ENCODE data around the gene GADD45A.
A peak's percentile ranks its signal among the peaks of the same experiment; 100 is the strongest.
"Not testable (repeated sequence)": the region's sequence is repeated elsewhere in the genome, so short reads cannot be mapped to it uniquely, and the experiment has no call there.

Gene GADD45A, protein sequence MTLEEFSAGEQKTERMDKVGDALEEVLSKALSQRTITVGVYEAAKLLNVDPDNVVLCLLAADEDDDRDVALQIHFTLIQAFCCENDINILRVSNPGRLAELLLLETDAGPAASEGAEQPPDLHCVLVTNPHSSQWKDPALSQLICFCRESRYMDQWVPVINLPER

DNA sequence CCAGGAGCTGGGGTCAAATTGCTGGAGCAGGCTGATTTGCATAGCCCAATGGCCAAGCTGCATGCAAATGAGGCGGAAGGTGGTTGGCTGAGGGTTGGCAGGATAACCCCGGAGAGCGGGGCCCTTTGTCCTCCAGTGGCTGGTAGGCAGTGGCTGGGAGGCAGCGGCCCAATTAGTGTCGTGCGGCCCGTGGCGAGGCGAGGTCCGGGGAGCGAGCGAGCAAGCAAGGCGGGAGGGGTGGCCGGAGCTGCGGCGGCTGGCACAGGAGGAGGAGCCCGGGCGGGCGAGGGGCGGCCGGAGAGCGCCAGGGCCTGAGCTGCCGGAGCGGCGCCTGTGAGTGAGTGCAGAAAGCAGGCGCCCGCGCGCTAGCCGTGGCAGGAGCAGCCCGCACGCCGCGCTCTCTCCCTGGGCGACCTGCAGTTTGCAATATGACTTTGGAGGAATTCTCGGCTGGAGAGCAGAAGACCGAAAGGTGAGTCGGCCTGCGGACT is at the start of gene GADD45A:
Gene GADD45A (plus strand): TSS at position 135 of the 491 bp plus-strand sequence. CDS start 294 bp downstream, at position 429.
- DNase-seq, result peak; percentile 97 to 99

DNA sequence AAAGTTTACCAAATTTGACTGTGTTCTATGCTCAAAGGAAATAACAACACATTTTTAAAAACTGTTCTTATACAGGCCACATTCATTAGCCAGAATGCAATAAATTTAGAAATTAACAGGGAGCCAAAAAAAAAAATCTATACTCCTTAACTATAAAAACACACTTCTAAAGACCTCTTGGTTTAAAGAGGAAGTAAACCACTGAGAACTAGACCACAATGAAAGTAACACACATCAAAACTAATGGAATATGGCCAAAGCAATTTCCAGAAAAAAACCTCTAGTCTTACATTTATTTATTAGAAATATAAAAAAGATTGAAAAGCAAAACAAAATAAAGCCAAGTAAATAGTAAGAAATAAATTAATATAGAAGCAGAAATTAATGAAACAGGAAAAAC is 48.9 kb upstream of the GADD45A start:
- DNase-seq, result no peak

DNA sequence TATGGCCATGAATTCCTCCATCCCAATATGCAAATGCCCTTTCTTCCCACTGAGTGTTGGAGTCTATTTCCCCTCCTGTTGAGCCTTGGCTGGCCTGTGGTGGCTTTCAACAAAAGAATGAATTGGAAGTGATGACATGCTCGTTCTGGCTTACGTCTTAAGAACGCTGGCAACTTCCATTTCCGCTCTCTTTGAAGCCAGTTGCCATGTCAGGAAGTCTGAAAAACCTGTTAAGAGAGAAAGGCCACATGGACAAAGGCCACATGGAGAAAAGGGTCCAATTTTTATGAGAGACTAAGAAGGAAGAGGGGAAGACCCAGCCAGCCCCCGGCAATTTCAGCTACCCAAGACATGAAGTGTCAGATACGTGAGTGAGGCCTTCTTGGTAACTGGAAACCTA is 45.6 kb upstream of the GADD45A start:
- no peak for DNase-seq

DNA sequence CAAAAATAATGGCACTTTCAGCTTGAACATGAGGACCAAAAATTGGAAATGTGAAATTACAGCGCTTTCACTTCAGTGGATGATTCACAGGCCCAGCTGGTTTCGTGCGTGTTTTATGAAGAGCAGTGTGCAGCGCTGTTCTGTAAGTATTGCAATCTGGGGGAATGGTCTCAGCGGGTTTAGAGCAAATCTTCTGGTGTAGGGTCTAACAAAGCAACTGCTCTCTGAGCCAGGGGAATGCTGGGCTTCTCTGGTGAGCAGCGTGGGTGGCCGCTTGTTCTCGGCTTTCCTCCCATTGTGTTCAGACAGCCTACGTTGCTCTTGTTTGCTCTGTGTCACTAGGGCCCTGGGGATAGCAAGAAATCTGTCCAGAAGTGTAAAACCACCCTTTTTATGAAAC is 42.4 kb upstream of the GADD45A start:
- no peak for DNase-seq

DNA sequence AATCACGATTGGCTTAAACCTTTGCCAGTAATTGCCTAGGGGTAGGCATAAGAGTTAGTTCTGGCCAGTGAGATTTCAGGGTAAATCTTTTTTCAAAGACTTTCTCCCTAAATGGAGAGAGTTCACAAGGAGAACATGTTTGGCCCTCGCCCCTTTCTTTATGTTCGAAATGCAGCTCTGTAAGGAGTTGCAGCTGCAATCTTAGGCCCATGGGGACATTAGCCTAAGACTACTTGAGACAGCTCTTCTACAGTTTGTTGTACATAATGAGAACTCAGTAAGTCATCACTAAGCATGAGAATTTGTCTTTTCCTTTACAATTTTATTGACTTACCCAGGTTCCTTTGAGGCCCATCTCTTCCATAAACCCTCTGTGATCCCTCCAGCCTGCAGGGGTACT is 40.4 kb upstream of the GADD45A start:
- DNase-seq, result no peak

DNA sequence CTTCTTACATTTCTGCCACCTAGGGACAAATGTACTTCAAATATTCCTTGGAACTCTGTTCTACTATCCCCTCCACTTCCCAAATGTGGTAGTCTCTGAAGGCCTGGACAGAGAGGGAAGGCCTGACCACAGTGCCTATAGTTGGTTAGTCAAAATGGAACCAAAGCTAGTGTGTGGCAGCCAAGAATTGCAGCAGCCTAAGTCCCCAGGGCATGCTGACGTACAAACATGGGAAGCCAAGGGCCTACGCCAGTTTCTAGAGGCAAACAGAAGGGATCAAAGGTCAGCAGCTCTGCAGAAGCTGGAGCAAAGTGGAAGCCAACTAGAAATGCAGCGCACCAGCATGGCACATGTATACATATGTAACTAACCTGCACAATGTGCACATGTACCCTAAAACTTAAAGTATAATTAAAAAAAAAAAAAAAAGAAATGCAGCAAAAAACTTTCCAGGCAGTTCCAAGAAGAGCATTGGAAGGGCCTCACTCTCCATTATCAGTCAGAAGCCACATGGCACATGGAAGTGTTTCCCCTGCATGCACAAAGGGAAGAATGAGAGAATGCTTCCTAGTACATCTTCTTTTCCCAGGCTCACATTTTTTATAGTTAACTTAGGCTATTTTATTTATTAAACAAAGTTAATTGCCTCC is 39.4 kb upstream of the GADD45A start:
- DNase-seq, result no peak

DNA sequence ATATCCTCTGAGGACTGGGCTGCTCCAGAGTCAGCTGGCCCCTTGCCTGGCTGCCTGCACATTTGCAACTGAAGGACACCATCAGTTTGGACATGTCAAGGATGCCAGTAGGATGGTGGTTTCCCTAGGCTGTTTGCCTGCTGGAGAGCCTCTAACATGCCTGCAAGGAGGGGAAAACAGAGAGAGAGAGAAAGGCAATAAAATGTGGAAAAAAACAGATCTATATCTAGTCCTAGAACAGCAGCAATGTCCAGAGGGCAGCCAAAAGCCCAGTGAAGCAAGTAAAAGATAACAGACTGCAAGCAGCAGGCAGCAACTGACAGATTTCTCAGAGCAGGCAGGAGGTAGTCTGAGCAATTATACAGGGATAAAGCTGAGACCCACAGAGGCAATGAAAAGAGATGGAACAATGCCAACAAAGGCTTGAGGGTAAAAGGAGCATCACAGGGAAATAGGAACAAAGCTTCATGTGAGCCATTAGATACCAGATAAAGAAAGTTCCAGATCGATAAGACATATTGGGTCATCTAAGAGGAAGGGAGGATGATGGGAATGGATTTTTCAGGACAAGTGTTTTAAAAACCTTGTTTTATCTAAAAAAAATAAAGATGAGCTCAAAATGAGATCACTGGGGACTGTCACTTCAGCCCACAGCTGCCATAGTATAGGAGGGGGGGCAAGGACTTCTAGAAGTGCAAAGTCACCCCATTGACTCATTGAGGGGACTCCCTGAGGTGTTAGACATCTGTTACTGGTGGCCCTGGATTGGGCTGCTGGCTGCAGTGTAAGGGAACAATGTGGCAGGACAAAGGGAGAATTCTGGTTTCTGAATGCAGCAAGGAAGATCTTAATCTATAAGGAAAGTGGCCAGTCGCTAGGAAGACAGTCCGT is 38.6 kb upstream of the GADD45A start:
- peak; percentile 91 to 92 for DNase-seq

DNA sequence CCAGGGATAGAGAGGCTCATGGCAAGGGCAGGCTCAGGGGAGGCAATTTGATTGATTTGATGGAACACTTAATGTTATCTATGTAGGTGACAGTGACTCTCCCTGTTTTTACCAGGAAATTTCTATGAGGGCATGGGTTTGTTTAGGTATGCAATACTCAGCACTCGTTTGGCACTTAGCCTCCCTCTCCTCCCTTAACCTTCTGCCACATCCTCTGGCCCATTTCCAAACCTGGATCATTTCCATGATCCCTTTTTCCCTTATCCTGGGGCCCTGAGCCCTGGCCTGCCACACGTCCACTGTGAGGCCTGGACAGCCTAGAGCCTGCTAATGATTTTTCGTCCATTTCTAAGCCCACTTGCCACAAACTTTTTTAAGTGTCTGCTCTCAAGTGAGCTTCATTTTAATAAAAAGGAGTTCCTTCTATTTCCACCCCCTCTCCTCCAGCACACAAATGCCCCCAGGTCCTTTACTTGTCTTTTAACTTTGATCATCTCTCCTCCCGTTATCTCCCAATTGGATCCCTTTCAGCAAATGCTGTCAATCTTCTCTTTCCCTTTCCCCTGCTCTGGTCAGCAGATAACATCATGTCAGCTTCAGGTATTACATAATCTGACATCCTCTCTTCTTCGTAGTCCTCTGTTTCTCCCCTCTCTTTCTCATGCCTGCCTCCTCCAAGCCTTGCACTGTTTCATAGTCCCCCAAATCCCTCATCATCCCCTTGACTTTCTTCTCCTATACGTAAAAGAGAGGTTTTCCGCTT is 37.8 kb upstream of the GADD45A start:
- peak; percentile 76 to 83 for DNase-seq

DNA sequence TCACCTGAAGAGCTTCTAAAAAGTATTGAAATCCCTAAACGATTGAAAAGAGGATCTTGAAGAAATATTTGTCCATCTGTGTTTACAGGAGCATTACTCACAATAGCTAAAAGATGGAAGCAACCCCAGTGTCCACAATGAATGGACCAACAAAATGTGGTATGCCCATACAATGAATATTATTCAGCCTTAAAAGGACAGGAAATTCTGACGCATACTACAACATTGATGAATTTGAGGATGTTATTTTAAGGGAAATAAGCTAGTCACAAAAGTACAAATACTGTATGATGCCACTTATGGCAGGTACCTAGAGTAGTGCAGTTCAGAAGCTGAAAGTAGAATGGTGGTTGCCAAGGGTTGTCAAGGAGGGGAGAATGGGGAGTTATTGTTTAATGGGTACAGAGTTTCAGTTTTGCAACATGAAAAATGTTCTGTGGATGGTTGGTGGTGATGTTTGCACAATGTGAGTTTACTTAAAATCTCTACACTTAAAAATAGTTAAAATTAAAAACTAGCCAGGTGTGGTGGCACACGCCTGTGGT is 37.1 kb upstream of the GADD45A start:
- no peak for DNase-seq

DNA sequence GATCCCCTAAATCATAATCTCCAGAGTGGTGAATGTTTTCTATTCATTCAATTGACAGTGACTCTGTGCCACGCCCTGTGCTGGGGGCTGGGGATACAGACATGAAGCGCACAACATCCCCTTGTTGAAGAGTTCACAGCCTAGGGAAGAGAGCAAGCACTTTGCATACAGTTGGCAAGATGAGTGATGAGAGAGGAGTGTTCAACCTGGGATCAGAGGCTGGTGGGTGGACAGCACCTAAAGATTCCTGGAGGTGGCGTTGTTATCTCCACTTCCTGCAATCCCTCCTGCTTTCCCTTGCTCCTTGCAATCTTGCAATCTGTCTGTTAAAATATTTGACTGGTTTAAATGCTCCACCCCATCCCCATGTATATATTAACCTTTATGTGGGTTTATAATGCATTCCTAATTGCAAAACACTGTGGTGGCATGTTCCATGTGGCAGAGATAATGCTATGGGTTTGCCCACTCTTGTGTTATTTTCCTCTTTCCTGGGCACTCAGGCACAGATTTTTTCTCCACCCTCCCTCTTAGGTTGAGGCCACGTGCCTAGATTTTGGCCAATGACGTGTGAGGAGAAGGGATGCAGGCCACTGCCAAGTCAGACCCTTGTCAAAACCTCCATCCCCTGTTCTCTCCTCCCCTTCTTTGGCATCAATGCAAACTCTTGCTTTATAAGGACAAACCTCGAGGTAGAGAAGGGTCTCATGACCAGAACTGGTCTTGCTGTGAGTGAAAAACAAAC is 36.2 kb upstream of the GADD45A start:
- DNase-seq, result no peak

DNA sequence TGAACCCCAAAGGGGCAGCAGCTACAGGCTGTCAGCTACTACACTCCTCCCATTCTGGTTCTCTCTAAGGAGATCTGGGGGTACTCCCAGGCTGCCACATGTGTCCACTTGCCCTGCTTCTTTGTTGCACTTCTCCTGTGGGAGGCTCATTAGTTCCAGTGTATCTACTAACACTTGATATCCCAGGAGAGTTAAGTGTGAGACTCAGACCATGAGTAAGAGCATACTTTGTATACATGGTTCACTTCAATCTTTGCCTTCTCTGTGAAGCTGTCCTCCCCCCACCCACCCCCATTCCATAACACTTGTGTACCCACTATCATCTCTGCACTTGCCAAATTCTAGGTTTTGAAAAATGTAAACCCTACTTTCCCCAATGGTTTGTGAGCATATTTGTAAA is 34.9 kb upstream of the GADD45A start:
- DNase-seq, result no peak

DNA sequence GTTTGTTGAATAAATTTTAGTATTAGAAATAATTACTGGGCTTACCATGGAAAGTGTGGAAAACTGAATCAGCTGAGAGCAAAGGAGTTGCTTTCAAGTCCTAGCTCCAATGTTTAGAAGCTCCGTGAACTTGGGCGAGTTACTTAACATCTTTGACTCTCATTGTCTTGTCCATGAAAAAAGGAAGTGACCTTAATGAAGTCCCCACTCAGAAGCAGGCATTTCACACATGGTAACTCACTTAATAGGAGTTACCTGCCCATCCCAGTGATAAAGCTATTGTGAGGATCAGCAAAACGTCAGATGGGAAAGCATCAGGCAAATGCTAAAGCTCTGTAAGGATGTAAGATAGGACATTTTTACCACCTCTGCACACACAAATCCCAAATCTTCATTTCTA is 34.0 kb upstream of the GADD45A start:
- DNase-seq, result no peak

DNA sequence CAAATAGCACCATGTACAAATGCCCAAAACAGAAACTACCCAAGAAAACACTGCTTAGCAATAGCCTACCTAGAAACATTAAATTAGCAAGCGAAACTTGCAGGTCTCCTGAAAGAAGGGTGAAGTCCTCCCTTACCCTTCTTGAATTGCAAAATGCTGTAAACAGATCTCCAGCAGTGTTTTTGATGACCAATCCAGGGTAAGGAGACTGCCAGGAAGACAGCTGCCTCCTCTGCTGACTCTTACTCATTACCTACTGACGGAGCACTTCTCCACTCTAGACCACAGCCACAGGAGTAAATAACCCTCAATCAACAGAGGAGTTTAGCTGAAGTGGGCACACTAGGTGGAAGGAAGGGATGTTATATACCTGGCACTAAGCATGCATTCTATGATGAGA is 32.2 kb upstream of the GADD45A start:
- DNase-seq, result peak in 1 of 2 experiments; percentile 4

DNA sequence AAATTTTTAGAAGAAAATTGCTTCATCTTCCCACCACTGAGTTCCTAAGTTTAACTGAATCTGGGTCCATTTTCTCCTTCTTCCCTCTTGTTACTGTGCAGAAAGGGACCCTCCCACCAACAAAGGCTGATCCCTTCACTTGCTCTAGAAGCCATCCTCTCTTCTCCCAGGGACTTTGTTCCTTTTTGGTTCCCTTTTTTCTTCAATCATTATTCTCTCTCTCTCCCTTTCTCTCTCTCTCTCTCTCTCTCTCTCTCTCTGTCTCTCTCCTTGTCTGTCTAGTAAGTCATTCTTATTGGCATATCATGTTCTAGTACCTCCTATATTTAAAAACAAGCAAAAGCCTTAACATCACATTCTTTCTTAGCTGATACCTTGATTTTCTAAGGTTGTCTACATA is 31.7 kb upstream of the GADD45A start:
- DNase-seq, result no peak

DNA sequence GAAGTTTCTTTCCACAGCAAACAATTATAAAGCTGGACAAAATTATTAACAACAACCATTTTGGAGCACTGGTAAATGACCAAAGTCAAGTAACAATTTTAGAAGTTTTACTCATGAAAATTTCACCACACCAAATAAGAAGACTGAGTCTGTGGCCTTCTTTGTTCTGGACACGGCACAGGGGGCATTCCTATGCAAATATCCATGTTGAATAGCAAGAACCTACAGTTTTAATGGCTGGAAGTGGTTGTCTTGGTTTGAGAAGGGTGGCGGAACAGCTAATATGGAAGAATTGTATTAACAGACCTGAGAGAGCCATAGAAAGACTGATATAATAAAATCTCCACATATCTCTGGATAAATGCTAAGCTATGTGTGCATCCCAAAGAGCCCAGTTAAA is 29.4 kb upstream of the GADD45A start:
- DNase-seq, result no peak

DNA sequence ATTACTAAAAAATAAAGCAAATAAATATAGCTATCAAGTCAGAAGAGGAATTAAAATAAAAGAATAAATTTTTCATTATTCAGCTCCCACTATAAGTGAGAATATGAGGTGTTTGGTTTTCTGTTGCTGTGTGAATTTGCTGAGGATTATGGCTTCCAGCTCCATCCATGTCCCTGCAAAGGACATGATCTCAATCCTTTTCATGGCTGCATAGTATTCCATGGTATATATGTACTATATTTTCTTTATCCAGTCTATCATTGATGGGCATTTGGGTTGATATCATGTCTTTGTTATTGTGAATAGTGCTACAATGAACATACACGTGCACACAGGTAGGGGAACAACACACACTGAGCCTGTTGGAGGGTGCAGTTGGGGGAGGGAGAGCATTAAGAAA is 27.8 kb upstream of the GADD45A start:
- not testable (repeated sequence) for DNase-seq

DNA sequence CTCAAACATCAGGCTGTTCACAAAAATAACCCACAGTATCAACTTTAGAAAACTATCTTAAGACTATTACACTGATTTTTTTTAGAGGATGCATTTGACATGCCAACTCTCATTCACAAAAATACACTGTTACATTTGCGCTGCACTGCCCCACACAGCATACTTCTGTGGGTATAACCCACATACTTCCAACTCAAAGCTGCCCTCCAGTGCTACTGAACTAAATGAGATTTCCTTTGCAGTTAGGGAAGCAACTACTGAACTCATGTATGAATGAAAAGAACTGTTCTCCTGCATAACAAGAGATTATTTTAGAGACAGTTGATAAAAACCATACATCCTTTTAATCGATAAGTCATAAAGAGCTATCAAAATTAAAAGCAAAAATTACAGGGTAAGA is 25.8 kb upstream of the GADD45A start:
- no peak for DNase-seq

DNA sequence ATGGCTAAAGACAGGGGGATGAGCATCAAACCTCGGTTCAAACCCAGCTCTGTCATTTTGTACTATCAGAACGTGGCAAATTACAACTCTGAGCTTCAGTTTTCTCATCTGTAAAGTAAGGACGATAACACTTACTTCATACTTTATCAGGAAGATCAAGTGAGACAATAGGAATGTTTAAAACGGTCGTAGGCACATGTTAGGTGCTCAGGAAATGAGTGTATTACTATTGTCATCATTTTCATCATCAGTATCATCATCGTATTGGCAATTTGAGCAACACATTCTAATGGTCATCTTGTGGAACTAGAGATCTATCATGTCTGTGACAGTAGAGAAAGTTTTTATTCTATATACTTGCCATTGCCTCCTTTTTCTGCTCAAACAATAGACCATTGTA is 22.1 kb upstream of the GADD45A start:
- DNase-seq, result no peak

DNA sequence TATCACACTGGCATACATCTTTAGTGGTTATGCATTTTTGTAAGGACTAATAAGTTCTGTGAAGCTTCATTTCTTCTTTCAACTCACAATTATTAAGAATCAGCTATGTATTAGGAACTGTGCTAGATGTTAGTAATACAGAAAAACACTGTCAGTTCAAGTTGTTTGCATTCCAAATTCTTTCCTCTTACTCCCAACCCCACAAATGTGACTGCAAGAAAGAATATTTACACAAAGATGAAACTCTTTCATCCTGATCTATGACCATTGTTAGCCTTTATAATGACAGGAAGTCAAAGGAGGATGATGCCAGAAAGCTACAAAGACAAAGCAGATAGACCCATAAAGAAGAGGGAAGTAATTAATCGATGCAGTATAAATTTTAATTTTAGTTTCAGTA is 21.0 kb upstream of the GADD45A start:
- DNase-seq, result no peak

DNA sequence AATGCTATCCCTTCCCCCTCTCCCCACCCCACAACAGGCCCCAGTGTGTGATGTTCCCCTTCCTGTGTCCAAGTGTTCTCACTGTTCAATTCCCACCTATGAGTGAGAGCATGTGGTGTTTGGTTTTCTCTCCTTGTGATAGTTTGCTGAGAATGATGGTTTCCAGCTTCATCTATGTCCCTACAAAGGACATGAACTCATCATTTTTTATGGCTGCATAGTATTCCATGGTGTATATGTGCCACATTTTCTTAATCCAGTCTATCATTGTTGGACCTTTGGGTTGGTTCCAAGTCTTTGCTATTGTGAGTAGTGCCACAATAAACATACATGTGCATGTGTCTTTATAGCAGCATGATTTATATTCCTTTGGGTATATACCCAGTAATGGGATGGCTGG is 19.7 kb upstream of the GADD45A start:
- DNase-seq, result not testable (repeated sequence)

DNA sequence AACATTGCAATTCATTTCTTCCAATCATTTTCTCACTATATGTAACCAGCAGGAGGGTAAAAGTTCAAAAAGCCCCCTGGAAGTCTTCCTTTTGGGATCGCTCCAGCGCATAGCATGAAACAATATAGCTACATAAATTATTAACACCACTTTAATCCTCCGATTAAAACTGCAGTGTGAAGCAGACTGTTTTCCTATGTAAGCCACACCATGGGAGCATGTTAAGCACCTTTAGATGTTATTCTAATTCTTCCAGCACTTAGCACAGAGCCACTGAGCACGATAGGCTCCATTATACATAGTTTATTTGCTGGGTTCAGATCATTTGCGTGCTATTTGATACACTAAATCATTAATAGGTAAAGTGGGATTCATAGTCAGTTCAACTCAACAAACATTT is 18.4 kb upstream of the GADD45A start:
- DNase-seq, result peak; percentile 74 to 92

DNA sequence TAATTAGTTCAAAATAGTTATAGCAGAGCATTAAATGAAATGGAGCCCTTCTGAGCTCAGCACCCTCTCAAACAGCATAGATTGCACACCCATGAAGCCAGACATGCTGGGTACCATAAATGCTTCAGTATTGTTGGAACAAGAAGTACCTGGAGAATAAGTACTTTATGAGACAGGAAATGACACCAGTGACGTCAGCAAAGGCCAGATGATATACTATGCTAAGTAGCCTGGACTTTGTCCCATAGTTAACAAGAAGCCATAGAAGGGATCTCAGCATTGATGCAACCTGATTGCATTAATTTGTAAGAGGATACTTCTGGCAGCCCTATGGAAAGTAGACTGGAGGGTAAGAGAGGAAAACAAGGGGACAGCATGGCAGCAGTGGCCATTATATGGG is 16.3 kb upstream of the GADD45A start:
- DNase-seq, result no peak

Measured in NCI-H524 (cell line).